Neural cell (in vitro differentiated cells): Measurements from ENCODE around the gene SPDEF. TPM values are rescaled to one million over a fixed set of nuclear protein-coding genes. Genes with fewer than 3 reads are reported as not detected.

Experiments
- H2AFZ ChIP-seq: fragments of 200-600, 300-800 bp; sonication (generic), shearing (Covaris generic); 2 replicates; pipeline ENCODE4 v1.6.0; 2014; ENCODE audit warnings: low read depth, mild to moderate bottlenecking, antibody characterized with exemption, low read length, moderate library complexity
- H3F3A ChIP-seq: fragments of 200-600 bp; shearing (Covaris generic); 2 replicates; pipeline ENCODE4 v1.6.1; 2016; ENCODE audit warnings: mild to moderate bottlenecking, moderate library complexity, mixed read lengths, antibody characterized with exemption, low read length; ENCODE audit not compliant: insufficient read depth, poor library complexity, severe bottlenecking
- H3K27ac ChIP-seq: fragments of 200-600, 300-800 bp; sonication (generic), shearing (Covaris generic); 2 replicates; pipeline ENCODE4 v1.5.1; 2014; ENCODE audit warnings: mild to moderate bottlenecking, low read length, moderate library complexity
- H3K27me3 ChIP-seq: fragments of 300-800, 200-600 bp; sonication (generic), shearing (Covaris generic); 2 replicates; pipeline ENCODE4 v1.6.0; 2014; ENCODE audit warnings: mild to moderate bottlenecking, low read depth, low read length, moderate library complexity; ENCODE audit not compliant: insufficient read depth
- H3K36me3 ChIP-seq: fragments of 300-800, 200-600 bp; sonication (generic), shearing (Covaris generic); 2 replicates; pipeline ENCODE4 v1.5.1; 2014; ENCODE audit warnings: mild to moderate bottlenecking, antibody characterized with exemption, low read length, moderate library complexity; ENCODE audit not compliant: insufficient read depth
- H3K4me2 ChIP-seq: fragments of 300-800, 200-600 bp; sonication (generic), shearing (Covaris generic); 2 replicates; pipeline ENCODE4 v1.6.0; 2014; ENCODE audit warnings: mild to moderate bottlenecking, low read length
- H3K4me3 ChIP-seq: fragments of 300-800, 200-600 bp; sonication (generic), shearing (Covaris generic); 2 replicates; pipeline ENCODE4 v1.5.1; 2014; ENCODE audit warnings: mild to moderate bottlenecking, low read length, moderate library complexity
- H3K79me2 ChIP-seq: fragments of 200-600 bp; shearing (Covaris generic); replicated peaks from 2 replicates; pipeline ENCODE4 v1.6.0; 2014; ENCODE audit warnings: mild to moderate bottlenecking, low read length, moderate library complexity; ENCODE audit not compliant: insufficient read depth
- H3K9ac ChIP-seq: fragments of 300-800, 200-600 bp; sonication (generic), shearing (Covaris generic); 2 replicates; pipeline ENCODE4 v1.6.1; 2016; ENCODE audit warnings: mild to moderate bottlenecking, low read length, mixed read lengths
- H3K9me2 ChIP-seq: fragments of 200-600 bp; shearing (Covaris generic); 2 replicates; pipeline ENCODE4 v1.6.1; 2016; ENCODE audit warnings: mild to moderate bottlenecking, low read length, mixed read lengths; ENCODE audit not compliant: insufficient read depth
- H3K9me3 ChIP-seq: fragments of 200-600, 300-800 bp; sonication (generic), shearing (Covaris generic); 2 replicates; pipeline ENCODE4 v1.6.1; 2016; ENCODE audit warnings: mild to moderate bottlenecking, mixed run types, low read length, moderate library complexity, mixed read lengths
- H4K20me1 ChIP-seq: fragments of 200-600 bp; shearing (Covaris generic); 2 replicates; pipeline ENCODE4 v1.6.1; 2016; ENCODE audit warnings: mild to moderate bottlenecking, mixed run types; ENCODE audit not compliant: insufficient read depth
- CTCF ChIP-seq: fragments of 450-650 bp; IDR thresholded peaks from 2 replicates; pipeline ENCODE4 v1.5.1; 2014; ENCODE audit warnings: antibody characterized with exemption, mild to moderate bottlenecking, moderate library complexity; ENCODE audit not compliant: poor library complexity, severe bottlenecking
- EP300 ChIP-seq: fragments of 450-650 bp; conservative IDR thresholded peaks from 2 replicates; pipeline ENCODE4 v1.6.1; 2014; ENCODE audit warnings: antibody characterized with exemption, mild to moderate bottlenecking, moderate library complexity; ENCODE audit not compliant: poor library complexity, severe bottlenecking
- EZH2 ChIP-seq: fragments of 200-600, 300-800 bp; shearing (Covaris generic), sonication (generic); IDR thresholded peaks from 2 replicates; pipeline ENCODE4 v1.6.1; 2014; ENCODE audit warnings: antibody characterized with exemption, low read length, borderline replicate concordance, mild to moderate bottlenecking; ENCODE audit not compliant: insufficient read depth, poor library complexity, severe bottlenecking
- MXI1 ChIP-seq: fragments of 450-650 bp; conservative IDR thresholded peaks from 2 replicates; pipeline ENCODE4 v1.6.1; 2014; ENCODE audit warnings: antibody characterized with exemption, mild to moderate bottlenecking; ENCODE audit not compliant: poor library complexity, severe bottlenecking
- POLR2AphosphoS5 ChIP-seq: IDR thresholded peaks from 2 replicates; pipeline ENCODE4 v1.6.1; 2012
- RAD21 ChIP-seq: fragments of 450-650 bp; conservative IDR thresholded peaks from 2 replicates; pipeline ENCODE4 v1.6.1; 2014; ENCODE audit warnings: antibody characterized with exemption, mild to moderate bottlenecking, moderate library complexity
- REST ChIP-seq: IDR thresholded peaks from 2 replicates; pipeline ENCODE4 v1.6.1; 2012; ENCODE audit warnings: borderline replicate concordance
- SMC3 ChIP-seq: fragments of 450-650 bp; conservative IDR thresholded peaks from 2 replicates; pipeline ENCODE4 v1.6.1; 2014; ENCODE audit warnings: antibody characterized with exemption, mild to moderate bottlenecking, moderate library complexity; ENCODE audit not compliant: poor library complexity
- TAF1 ChIP-seq: IDR thresholded peaks from 2 replicates; pipeline ENCODE4 v1.6.1; 2012; ENCODE audit warnings: low read depth
- polyA plus RNA-seq: library from polyadenylated mRNA; depleted of rRNA; stranded (reverse); fragments of >200 nt; gene quantifications from 2 replicates; pipeline ENCODE4 v1.2.3, GENCODE V29; 2014

SPDEF gene
- polyA plus RNA-seq, 1 donor from 2014 or later, result 0.36 TPM

GRCh38 chr6:34535646-34536045, 20.5 kb downstream of the SPDEF start:
- Histone ChIP-seq H3K4me2 (no peak overlapping the region), H3K79me2 (no peaks in the 10 kb centered on the region), H3K27me3 (no peaks in the 10 kb centered on the region), H3K9me3 (no peaks in the 10 kb centered on the region), H3K27ac (no peak overlapping the region), H3K9me2 (no peaks in the 10 kb centered on the region), H3F3A (no peaks in the 10 kb centered on the region), H4K20me1 (no peaks in the 10 kb centered on the region), H3K9ac (no peak overlapping the region), H3K4me3 (no peak overlapping the region), H3K36me3 (no peaks in the 10 kb centered on the region), H2AFZ (no peak overlapping the region)
- TF ChIP-seq RAD21, result no peak
- no peak for TF ChIP-seq CTCF
- no peak for TF ChIP-seq POLR2AphosphoS5
- no peak for TF ChIP-seq MXI1
- no peak for TF ChIP-seq EP300
- TF ChIP-seq SMC3, result no peak
- no peak for TF ChIP-seq EZH2
- no peak for TF ChIP-seq REST
- no peak for TF ChIP-seq TAF1

- Histone ChIP-seq H2AFZ (no peak overlapping the region), H3K9me2 (no peaks in the 10 kb centered on the region), H3K27ac (no peak overlapping the region), H3F3A (no peaks in the 10 kb centered on the region), H3K27me3 (no peaks in the 10 kb centered on the region), H3K4me3 (no peak overlapping the region), H3K36me3 (no peaks in the 10 kb centered on the region), H4K20me1 (no peaks in the 10 kb centered on the region), H3K9ac (no peak overlapping the region), H3K4me2 (no peak overlapping the region), H3K9me3 (no peaks in the 10 kb centered on the region), H3K79me2 (no peaks in the 10 kb centered on the region)
- TF ChIP-seq SMC3, result no peak
- no peak for TF ChIP-seq RAD21
- TF ChIP-seq TAF1, result no peak
- no peak for TF ChIP-seq REST
- no peak for TF ChIP-seq CTCF
- no peak for TF ChIP-seq POLR2AphosphoS5
- no peak for TF ChIP-seq MXI1
- no peak for TF ChIP-seq EP300
- no peak for TF ChIP-seq EZH2
Measured at GRCh38 chr6:34535199-34535598, 20.9 kb downstream of the SPDEF start.
